Thyroid gland (tissue), 4 donors: ENCODE data around the gene L3MBTL4.

Experiments used
- CTCF ChIP-seq, 6 experiments: fragments of 200-600 bp in 3 of 6; fragments of 450-650 bp in 3 of 6; sonication (generic) in 3 of 6; IDR thresholded peaks; one replicate each; pipeline ENCODE4 v1.5.1; 2016 to 2019; ENCODE audit warnings: antibody characterized with exemption in 6 of 6, mild to moderate bottlenecking in 2 of 6, inconsistent platforms in 1 of 6, moderate library complexity in 1 of 6
- POLR2A ChIP-seq, 2 donors: fragments of 450-650 bp; IDR thresholded peaks; one replicate each; pipeline ENCODE4 v1.6.1; 2017; ENCODE audit warnings: antibody characterized with exemption in 2 of 2, mild to moderate bottlenecking in 2 of 2, moderate library complexity in 1 of 2

GRCh38 chr18:6239716-6240115, 175.0 kb downstream of the L3MBTL4 start:
- TF ChIP-seq POLR2A (IDR thresholded peaks at IDR 0.05) (no peak), CTCF (IDR thresholded peaks at IDR 0.05) (no peak)
